LNCaP clone FGC (cell line): ENCODE data around the gene SORCS2.

Source experiments
- DNase-seq: peaks from one replicate; pipeline ENCODE4 v3.0.0-alpha.2; 2011; ENCODE audit warnings: low read depth
- H3K4me3 ChIP-seq: 2 replicates; pipeline ENCODE4 v1.5.1; 2011; ENCODE audit warnings: mild to moderate bottlenecking, low read depth, low read length, control low read depth
- CTCF ChIP-seq: IDR thresholded peaks from 2 replicates; pipeline ENCODE4 v1.5.1; 2012; ENCODE audit warnings: mild to moderate bottlenecking; ENCODE audit not compliant: control insufficient read depth, insufficient read depth; ENCODE audit errors: extremely low read depth

Gene SORCS2

GRCh38 chr4:7673121-7673520, 480.8 kb downstream of the SORCS2 start:
- TF ChIP-seq CTCF = no peak
- H3K4me3 ChIP-seq = no peak overlapping the region
- no peak for DNase-seq

- DNase-seq = no peak
- no peak overlapping the region for H3K4me3 ChIP-seq
- no peak for TF ChIP-seq CTCF
These were observed 482.4 kb downstream of the SORCS2 start for GRCh38 chr4:7674706-7675105.

GRCh38 chr4:7675136-7675535, 482.8 kb downstream of the SORCS2 start:
- DNase-seq = no peak
- no peak for TF ChIP-seq CTCF
- H3K4me3 ChIP-seq = no peak overlapping the region

- DNase-seq = no peak
- no peak for TF ChIP-seq CTCF
- no peak overlapping the region for H3K4me3 ChIP-seq
These were observed 483.4 kb downstream of the SORCS2 start for GRCh38 chr4:7675612-7676320.

- TF ChIP-seq CTCF = no peak
- H3K4me3 ChIP-seq = no peak overlapping the region
- no peak for DNase-seq
These were observed 484.1 kb downstream of the SORCS2 start for GRCh38 chr4:7676398-7676922.

DNA sequence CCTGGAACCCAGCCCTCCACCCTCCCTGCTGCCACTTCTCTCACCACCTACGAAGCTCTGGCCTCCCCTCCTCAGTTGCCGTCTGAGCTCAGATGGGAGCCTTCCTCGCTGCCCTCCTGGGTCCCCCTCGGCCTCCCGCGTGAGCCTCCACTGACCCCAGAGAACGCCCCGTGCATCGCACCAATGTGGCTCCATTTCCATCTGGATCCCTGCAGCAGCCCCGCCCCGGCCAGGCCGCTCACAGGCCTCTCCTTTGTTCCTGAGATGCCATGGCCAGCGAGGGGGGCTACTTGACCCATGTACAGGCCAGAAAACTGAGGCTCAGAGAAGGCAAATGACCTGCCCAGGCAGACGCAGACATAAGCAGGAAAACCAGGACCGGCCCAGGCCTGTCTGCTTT, 484.7 kb downstream of the SORCS2 start:
- TF ChIP-seq CTCF = no peak
- H3K4me3 ChIP-seq = no peak overlapping the region
- DNase-seq = no peak

GRCh38 chr4:7677799-7678301, 485.5 kb downstream of the SORCS2 start:
- no peak for TF ChIP-seq CTCF
- no peak overlapping the region for H3K4me3 ChIP-seq
- DNase-seq = no peak
